Upper lobe of left lung (tissue), 6 donors: ENCODE results near the gene SLC5A2. TPM values are rescaled to one million over a fixed set of nuclear protein-coding genes. Genes with fewer than 3 reads are reported as not detected.
"Not testable (repeated sequence)": the region's sequence is repeated elsewhere in the genome, so short reads cannot be mapped to it uniquely, and the experiment has no call there.

Source experiments
- ATAC-seq, 2 donors: fragments of 200-7000 bp; cut with Tn5 transposase; one replicate each; pipeline ENCODE4 v1.9.1; 2022; ENCODE audit warnings: mild to moderate bottlenecking in 2 of 2, moderate library complexity in 2 of 2; ENCODE audit not compliant: low FRiP score in 2 of 2
- DNase-seq, 2 donors: peaks; one replicate each; pipeline ENCODE4 v3.0.0-alpha.2; 2019 to 2020
- H3K27ac ChIP-seq, 4 donors: fragments of 200-600 bp; sonication (generic); one replicate each; pipeline ENCODE4 v1.5.1; 2016 to 2019
- H3K27me3 ChIP-seq, 4 donors: fragments of 200-600 bp; sonication (generic); one replicate each; pipeline ENCODE4 v1.5.1; 2017 to 2019
- H3K36me3 ChIP-seq, 4 donors: fragments of 200-600 bp; sonication (generic); one replicate each; pipeline ENCODE4 v1.5.1; 2016 to 2019
- H3K4me1 ChIP-seq, 4 donors: fragments of 200-600 bp; sonication (generic); one replicate each; pipeline ENCODE4 v1.5.1; 2018 to 2019
- H3K4me3 ChIP-seq, 4 donors: fragments of 200-600 bp; sonication (generic); one replicate each; pipeline ENCODE4 v1.5.1; 2017 to 2019; ENCODE audit warnings: mild to moderate bottlenecking in 2 of 4, moderate library complexity in 1 of 4
- H3K9me3 ChIP-seq, 4 donors: fragments of 200-600 bp; sonication (generic); one replicate each; pipeline ENCODE4 v1.5.1; 2018 to 2019
- CTCF ChIP-seq, 6 experiments: fragments of 450-650 bp in 4 of 6; fragments of 200-600 bp in 2 of 6; sonication (generic) in 2 of 6; IDR thresholded peaks; one replicate each; pipeline ENCODE4 v1.5.1; 2016 to 2019; ENCODE audit warnings: antibody characterized with exemption in 6 of 6
- EP300 ChIP-seq, 4 donors: sonication (generic); formaldehyde crosslinking; IDR thresholded peaks; one replicate each; pipeline ENCODE4 v1.5.1; 2017; ENCODE audit warnings: antibody characterized with exemption in 4 of 4, control low read depth in 2 of 4
- POLR2A ChIP-seq, 4 donors: fragments of 450-650 bp; IDR thresholded peaks; one replicate each; pipeline ENCODE4 v1.5.1; 2016 to 2017; ENCODE audit warnings: antibody characterized with exemption in 4 of 4, mild to moderate bottlenecking in 2 of 4
- POLR2AphosphoS5 ChIP-seq, 2 donors: sonication (generic); formaldehyde crosslinking; IDR thresholded peaks; one replicate each; pipeline ENCODE4 v1.5.1; 2017; ENCODE audit warnings: antibody characterized with exemption in 2 of 2
- WGBS, 2 donors: methylation state at CpG; one replicate each; pipeline ENCODE4 v1.1.5; 2017 to 2018; 5-methylcytosine and 5-hydroxymethylcytosine counted together
- total RNA-seq, 6 donors: library from RNA; depleted of rRNA in 4 of 6; stranded (reverse); fragments of >200 nt in 4 of 6; gene quantifications; one replicate each; pipeline versions ENCODE4 v1.1.0 to v1.2.1, GENCODE V29; 2016 to 2021
- donor health status: DM: no; HTN: no; CAD: no; lungs with moderate emphysema.
- donor health status: DM: no; HTN: yes; CAD: no; lungs with severe emphysema.

The SLC5A2 gene
- total RNA-seq, 6 donors from 2014 or later: 0.84 to 3.3 (median 1.2) TPM

GRCh38 chr16:31480851-31481536, 1.9 kb upstream of the SLC5A2 start:
- Histone ChIP-seq H3K4me1 (peaks cover 6 to 27% (median 22%) of the 10 kb centered on the region in 4 donors), H3K27me3 (no peaks in the 10 kb centered on the region), H3K27ac (no peak overlapping the region), H3K9me3 (no peaks in the 10 kb centered on the region), H3K4me3 (no peak overlapping the region), H3K36me3 (peaks cover 0 to 21% (median 9%) of the 10 kb centered on the region in 4 donors)
- TF ChIP-seq CTCF (IDR thresholded peaks at IDR 0.05) (no peak), EP300 (IDR thresholded peaks at IDR 0.05) (no peak), POLR2A (IDR thresholded peaks at IDR 0.05) (no peak), POLR2AphosphoS5 (IDR thresholded peaks at IDR 0.05) (no peak)
- WGBS, 2 donors: 34 to 41% methylated on average over 6 to 7 of the region's 7 CpGs
- no peak for ATAC-seq
- no peak for DNase-seq

- Histone ChIP-seq H3K4me1 (peaks cover 18 to 42% (median 31%) of the 10 kb centered on the region in 4 donors), H3K27ac (peak overlapping the region; percentile 26 to 70 (median 46))
- not testable (repeated sequence) for ATAC-seq, H3K4me3 ChIP-seq, H3K9me3 ChIP-seq, H3K36me3 ChIP-seq, H3K27me3 ChIP-seq, DNase-seq
- 89 to 90% methylated on average over 4 of the region's 4 CpGs for WGBS, 2 donors
Observed at GRCh38 chr16:31484048-31484447, 1.1 kb downstream of the SLC5A2 start.

GRCh38 chr16:31484491-31485171, 1.7 kb downstream of the SLC5A2 start:
- peaks cover 0 to 3% (median 0%) of the 10 kb centered on the region in 4 donors for H3K27me3 ChIP-seq
- peaks cover 18 to 42% (median 31%) of the 10 kb centered on the region in 4 donors for H3K4me1 ChIP-seq
- H3K9me3 ChIP-seq: no peaks in the 10 kb centered on the region
- DNase-seq: peak; percentile 86 to 93
- TF ChIP-seq CTCF (IDR thresholded peaks at IDR 0.05) (no peak), POLR2AphosphoS5 (IDR thresholded peaks at IDR 0.05) (peak in 1 of 2 donors; percentile 55), POLR2A (IDR thresholded peaks at IDR 0.05) (peak in 1 of 4 donors; percentile 49), EP300 (IDR thresholded peaks at IDR 0.05) (no peak)
- 43 to 45% methylated on average over 5 to 14 of the region's 14 CpGs for WGBS, 2 donors
- no peak overlapping the region for H3K4me3 ChIP-seq
- H3K36me3 ChIP-seq: no peaks in the 10 kb centered on the region
- H3K27ac ChIP-seq: peak overlapping the region; percentile 40 to 70 (median 54)
- peak; percentile 42 to 91 for ATAC-seq

GRCh38 chr16:31485571-31485970, 2.6 kb downstream of the SLC5A2 start:
- no peak for TF ChIP-seq CTCF (IDR thresholded peaks at IDR 0.05)
- no peak for TF ChIP-seq POLR2AphosphoS5 (IDR thresholded peaks at IDR 0.05)
- TF ChIP-seq EP300 (IDR thresholded peaks at IDR 0.05): no peak
- TF ChIP-seq POLR2A (IDR thresholded peaks at IDR 0.05): no peak
- Histone ChIP-seq H3K36me3 (peaks cover 0 to 7% (median 3%) of the 10 kb centered on the region in 4 donors), H3K4me1 (peaks cover 18 to 39% (median 29%) of the 10 kb centered on the region in 4 donors), H3K9me3 (no peaks in the 10 kb centered on the region), H3K27me3 (peaks cover 0 to 3% (median 0%) of the 10 kb centered on the region in 4 donors), H3K4me3 (peak overlapping the region in 1 of 4 donors; percentile 61), H3K27ac (peak overlapping the region in 3 of 4 donors; percentile 53 to 70 (median 54))
- WGBS, 2 donors: 89 to 93% methylated on average over 16 to 17 of the region's 17 CpGs
- peak in 1 of 2 donors; percentile 76 for DNase-seq
- no peak for ATAC-seq

- peaks cover 0 to 3% (median 0%) of the 10 kb centered on the region in 4 donors for H3K27me3 ChIP-seq
Observed at GRCh38 chr16:31486045-31486444, 3.1 kb downstream of the SLC5A2 start.

More at GRCh38 chr16:31486045-31486444, 3.1 kb downstream of the SLC5A2 start:
- Histone ChIP-seq H3K27ac (peak overlapping the region in 2 of 4 donors; percentile 28 to 52), H3K9me3 (no peaks in the 10 kb centered on the region), H3K4me3 (peak overlapping the region in 2 of 4 donors; percentile 56 to 61), H3K4me1 (peaks cover 18 to 36% (median 27%) of the 10 kb centered on the region in 4 donors), H3K36me3 (peaks cover 0 to 12% (median 5%) of the 10 kb centered on the region in 4 donors)
- ATAC-seq (no peak), DNase-seq (no peak)
- 96 to 98% methylated on average over 5 of the region's 5 CpGs for WGBS, 2 donors
- no peak for TF ChIP-seq EP300 (IDR thresholded peaks at IDR 0.05)
- TF ChIP-seq POLR2A (IDR thresholded peaks at IDR 0.05): no peak
- TF ChIP-seq POLR2AphosphoS5 (IDR thresholded peaks at IDR 0.05): no peak
- TF ChIP-seq CTCF (IDR thresholded peaks at IDR 0.05): no peak
